ENCODE data around the gene MKKS.

The MKKS gene

GRCh38 chr20:10433623-10434466 lies at the start of gene MKKS:
Gene MKKS, minus strand, starts transcription at chr20:10434222. Its CDS starts 20,708 bp downstream, at chr20:10413514.
- peak; percentile 80 to 97 (median 85) for DNase-seq
- intact Hi-C loops (cut with DNase I), result loop anchor here (2.0 kb wide), 2 partner anchors 215 to 239 kb away; partner anchors contain the start of genes JAG1 and SNAP25

DNA sequence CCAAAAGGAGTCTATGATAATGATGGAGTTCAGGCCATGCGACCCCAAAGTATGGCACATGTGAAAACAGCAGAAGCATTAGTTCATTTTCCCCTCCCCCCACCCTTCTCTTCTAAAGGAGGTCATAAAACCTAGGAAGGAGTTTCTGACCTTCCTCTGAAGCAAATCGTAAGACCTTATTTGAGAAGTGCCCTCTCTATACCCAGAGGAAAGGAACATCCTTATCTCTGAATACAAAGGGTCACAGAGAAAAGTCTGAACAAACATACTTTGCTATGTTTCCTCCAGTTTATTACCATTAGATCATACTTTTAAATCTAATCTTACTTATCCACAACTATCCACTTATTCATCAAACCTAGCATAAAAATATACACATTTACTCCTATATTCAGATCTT lies 49.7 kb upstream of the MKKS start:
- intact Hi-C loops (cut with DNase I), result no loop called here
- DNase-seq, result no peak

DNA sequence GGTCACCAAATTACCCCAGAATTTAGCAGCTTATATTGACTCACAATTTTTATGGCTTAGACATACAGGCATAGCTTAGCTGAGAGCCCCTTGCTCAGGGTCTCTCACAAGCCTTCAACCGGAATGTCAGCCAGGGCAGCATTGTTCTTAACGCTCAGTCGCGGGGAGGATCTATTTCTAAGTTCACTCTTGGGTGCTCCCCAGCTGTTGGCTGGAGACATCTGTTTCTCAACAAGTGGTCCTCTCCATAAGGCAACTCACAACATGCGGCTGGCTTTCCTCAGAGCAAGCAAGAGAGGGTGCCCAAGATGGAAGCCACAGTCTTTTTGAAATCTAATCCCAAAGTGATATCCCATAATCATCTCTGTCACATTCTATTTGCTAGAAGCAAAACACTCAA lies 47.7 kb upstream of the MKKS start:
- DNase-seq, result no peak
- intact Hi-C loops (cut with DNase I), result no loop called here

- intact Hi-C loops (cut with DNase I), result no loop called here
- no peak for DNase-seq
Observed at GRCh38 chr20:10478930-10479329, 44.9 kb upstream of the MKKS start.

DNA sequence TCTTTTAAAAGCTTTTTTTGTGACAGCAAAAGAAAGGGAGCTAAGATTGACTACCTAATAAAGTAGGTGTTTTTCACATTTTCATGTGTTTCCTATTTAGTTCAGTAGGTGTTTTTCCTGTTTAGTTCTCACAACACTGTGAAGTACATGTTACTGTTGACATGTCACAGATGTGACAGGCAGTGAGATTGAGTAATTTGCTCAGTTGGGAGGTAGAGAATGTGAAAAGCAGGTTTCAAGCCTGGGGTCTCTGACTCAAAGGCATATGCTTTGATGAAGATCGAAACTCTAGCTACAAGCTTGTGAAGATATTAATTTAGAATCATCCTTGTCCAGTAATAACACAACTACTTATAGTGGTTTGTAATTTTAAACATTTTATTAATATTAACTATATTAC lies 44.2 kb upstream of the MKKS start:
- no peak for DNase-seq
- intact Hi-C loops (cut with DNase I), result no loop called here

GRCh38 chr20:10476319-10476724 lies 42.3 kb upstream of the MKKS start:
- intact Hi-C loops (cut with DNase I), result no loop called here
- DNase-seq, result no peak

- intact Hi-C loops (cut with DNase I), result no loop called here
- no peak for DNase-seq
Observed at GRCh38 chr20:10475225-10475624, 41.2 kb upstream of the MKKS start.

DNA sequence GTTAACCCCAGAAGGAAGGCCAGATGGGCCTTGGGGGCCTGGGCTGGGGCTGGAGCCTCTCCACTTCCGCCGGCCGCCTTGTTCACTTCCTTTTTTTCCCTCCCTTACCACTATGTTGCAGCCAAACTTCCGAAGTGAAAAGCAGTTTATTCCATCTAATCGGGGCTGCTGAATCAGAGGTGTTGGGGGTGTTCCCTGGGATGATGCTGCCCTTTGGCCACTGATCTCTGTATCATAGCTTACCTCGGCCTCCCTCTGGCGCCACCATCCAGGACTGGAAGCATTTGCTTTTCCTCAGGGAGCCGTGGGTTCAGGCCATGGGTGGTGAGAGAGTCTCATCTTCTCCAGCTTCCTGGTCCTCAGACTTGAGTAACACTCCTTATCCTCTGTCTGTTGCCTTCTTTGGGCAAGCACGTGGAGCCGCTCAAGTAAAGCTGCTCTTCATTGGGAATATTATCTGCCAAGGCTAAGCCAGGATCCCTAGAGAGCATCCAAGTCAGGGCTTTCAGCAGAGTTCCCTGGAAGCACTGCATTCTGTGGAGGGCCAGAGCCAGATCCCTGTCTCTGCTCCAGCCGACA lies 40.7 kb upstream of the MKKS start:
- intact Hi-C loops (cut with DNase I), result no loop called here
- no peak for DNase-seq

DNA sequence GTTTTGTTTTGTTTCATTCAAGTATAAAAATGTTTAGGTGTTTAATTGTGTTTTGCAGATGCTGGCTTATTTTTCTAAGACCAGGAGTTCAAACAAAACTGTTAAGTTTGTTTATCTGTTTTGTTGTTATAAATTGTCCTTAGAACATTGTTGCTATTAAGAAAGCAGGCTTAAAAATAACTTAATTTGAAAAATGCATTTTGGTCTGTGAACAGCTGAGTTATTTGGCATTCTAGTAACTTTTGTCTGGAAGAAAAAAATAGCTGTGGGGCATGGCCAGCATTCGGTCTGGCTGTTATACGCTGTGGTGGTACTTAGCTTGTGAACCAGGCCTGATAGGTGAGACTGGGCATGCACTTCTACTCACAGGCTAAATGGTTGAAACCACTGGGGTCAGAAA lies 38.8 kb upstream of the MKKS start:
- DNase-seq, result no peak
- intact Hi-C loops (cut with DNase I), result no loop called here

DNA sequence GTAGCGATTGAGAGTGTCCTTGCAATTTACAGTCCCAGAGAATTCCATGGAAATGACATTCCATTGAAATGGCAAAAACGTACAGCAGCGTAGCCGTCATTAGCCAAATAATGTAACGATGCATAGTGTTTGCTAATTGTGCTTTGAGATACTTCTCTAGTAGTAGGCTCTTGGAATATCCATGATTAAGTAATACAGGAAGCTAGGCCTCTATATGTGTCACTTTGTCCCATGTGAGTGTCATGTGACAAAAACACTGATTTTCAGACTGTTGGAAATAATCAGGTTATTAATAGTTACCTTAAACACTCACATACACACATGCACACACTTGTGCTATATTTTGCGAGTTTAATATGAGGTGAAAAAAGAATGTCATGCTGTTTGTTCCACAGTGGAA lies 36.3 kb upstream of the MKKS start:
- intact Hi-C loops (cut with DNase I), result no loop called here

DNA sequence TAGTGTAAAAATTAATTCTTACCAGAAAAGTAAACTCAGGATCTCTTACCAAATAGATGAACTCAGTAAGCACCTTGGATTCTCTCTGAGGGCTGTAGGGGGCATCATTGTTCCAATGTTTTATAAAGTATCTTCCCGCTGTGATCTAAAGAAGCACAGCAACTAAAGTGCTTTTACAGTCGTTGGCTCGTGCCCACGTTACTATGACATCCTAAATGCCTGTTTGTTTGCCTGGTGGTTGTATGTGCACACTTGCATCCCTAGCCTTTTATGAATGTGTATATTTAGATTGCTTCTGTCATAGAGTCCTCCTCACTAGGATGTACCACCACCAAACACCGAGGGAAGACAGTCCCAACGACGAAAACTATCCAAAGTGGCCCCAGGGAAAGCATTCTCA lies 35.6 kb upstream of the MKKS start:
- peak in 1 of 10 donors; percentile 20 for DNase-seq
- intact Hi-C loops (cut with DNase I), result loop anchor here (2.0 to 5.0 kb wide), 2 partner anchors 805 to 1073 kb away; no protein-coding TSS in a partner anchor

More for the DNA sequence above, 36.3 kb upstream of the MKKS start:
- no peak for DNase-seq

- no peak for DNase-seq
- intact Hi-C loops (cut with DNase I), result loop anchor here (2.0 to 5.0 kb wide), 2 partner anchors 806 to 1073 kb away; no protein-coding TSS in a partner anchor
Observed at GRCh38 chr20:10469056-10469455, 35.0 kb upstream of the MKKS start.

GRCh38 chr20:10468340-10468845 lies 34.4 kb upstream of the MKKS start:
- no peak for DNase-seq
- intact Hi-C loops (cut with DNase I), result loop anchor here (2.0 to 5.0 kb wide), 2 partner anchors 806 to 1074 kb away; no protein-coding TSS in a partner anchor

GRCh38 chr20:10467681-10468339 lies 33.8 kb upstream of the MKKS start:
- intact Hi-C loops (cut with DNase I), result loop anchor here (2.0 to 5.0 kb wide), 2 partner anchors 807 to 1074 kb away; no protein-coding TSS in a partner anchor

DNA sequence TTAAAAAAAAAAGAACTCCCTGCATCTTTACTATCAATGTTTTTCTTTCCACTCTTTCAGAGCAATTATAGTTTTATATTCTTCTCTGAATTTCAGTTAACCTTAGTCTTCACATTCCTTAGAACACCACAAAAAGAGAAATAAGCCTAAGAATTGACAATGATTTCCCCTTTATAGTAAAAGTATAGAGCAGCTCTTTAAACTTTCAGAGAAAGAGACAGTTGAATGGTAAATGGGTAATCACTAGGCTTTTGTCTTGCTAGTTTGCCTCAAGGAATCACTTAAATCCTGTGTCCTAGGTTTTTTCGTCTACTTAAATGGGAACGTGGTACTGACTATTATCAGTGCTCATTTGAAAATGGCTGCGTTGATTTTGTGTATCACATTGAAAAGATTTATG lies 32.8 kb upstream of the MKKS start:
- DNase-seq, result no peak
- intact Hi-C loops (cut with DNase I), result loop anchor here (5.0 kb wide), 1 partner anchor 1075 kb away; no protein-coding TSS in a partner anchor

More at GRCh38 chr20:10467681-10468339, 33.8 kb upstream of the MKKS start:
- DNase-seq, result no peak

GRCh38 chr20:10466325-10466724 lies 32.3 kb upstream of the MKKS start:
- no peak for DNase-seq
- intact Hi-C loops (cut with DNase I), result loop anchor here (5.0 kb wide), 1 partner anchor 1076 kb away; no protein-coding TSS in a partner anchor

- DNase-seq, result no peak
- intact Hi-C loops (cut with DNase I), result loop anchor here (5.0 kb wide), 1 partner anchor 1077 kb away; no protein-coding TSS in a partner anchor
Observed at GRCh38 chr20:10465135-10465534, 31.1 kb upstream of the MKKS start.

DNA sequence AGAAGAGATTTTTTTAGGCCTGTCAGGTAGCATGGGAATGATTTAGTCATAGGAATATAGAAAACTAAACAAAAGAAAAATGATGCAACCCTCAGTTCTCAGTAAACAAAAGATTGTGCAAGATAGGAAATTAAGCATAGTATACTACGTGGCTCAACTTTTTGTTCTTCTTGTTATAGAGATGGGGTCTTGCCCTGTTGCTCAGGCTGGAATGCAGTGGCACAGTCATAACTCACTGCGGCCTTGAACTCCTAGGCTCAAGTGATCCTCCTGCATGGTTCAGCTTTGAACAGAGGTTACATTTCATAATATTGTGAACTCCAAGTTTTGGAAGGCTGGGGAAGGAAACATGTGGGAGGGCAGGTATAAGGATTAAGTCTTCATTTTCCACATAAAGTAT lies 29.6 kb upstream of the MKKS start:
- no peak for DNase-seq
- intact Hi-C loops (cut with DNase I), result no loop called here

- DNase-seq, result no peak
- intact Hi-C loops (cut with DNase I), result no loop called here
Observed at GRCh38 chr20:10462516-10462915, 28.5 kb upstream of the MKKS start.

GRCh38 chr20:10461495-10461894 lies 27.5 kb upstream of the MKKS start:
- intact Hi-C loops (cut with DNase I), result no loop called here
- no peak for DNase-seq

Measured in posterior cingulate gyrus (tissue), 11 donors.